Measurements from ENCODE around the gene PLXNA4.

PLXNA4 gene

GRCh38 chr7:132423594-132424200 is 152.6 kb downstream of the PLXNA4 start:
- DNase-seq (ENCODE audit: extremely low spot score) = no peak
- CTCF ChIA-PET = no interaction called here
- POLR2A ChIA-PET = no interaction called here

GRCh38 chr7:132422502-132423111 is 153.7 kb downstream of the PLXNA4 start:
- TF ChIP-seq CTCF (IDR thresholded peaks at IDR 0.05; ENCODE audit: control extremely low read depth, extremely low read depth, low read depth, missing control alignments) = no peak
- POLR2A ChIA-PET = no interaction called here
- CTCF ChIA-PET = no interaction called here
- no peak for DNase-seq (ENCODE audit: extremely low spot score)

More at GRCh38 chr7:132423594-132424200, 152.6 kb downstream of the PLXNA4 start:
- no peak for TF ChIP-seq CTCF (IDR thresholded peaks at IDR 0.05; ENCODE audit: control extremely low read depth, extremely low read depth, low read depth, missing control alignments)

- ChIA-PET CTCF (no interaction called here), POLR2A (no interaction called here)
- TF ChIP-seq CTCF (IDR thresholded peaks at IDR 0.05; ENCODE audit: control extremely low read depth, extremely low read depth, low read depth, missing control alignments) = no peak
- DNase-seq (ENCODE audit: extremely low spot score) = no peak
Observed at GRCh38 chr7:132420527-132420926, 155.7 kb downstream of the PLXNA4 start.

GRCh38 chr7:132419542-132419941 is 156.7 kb downstream of the PLXNA4 start:
- POLR2A ChIA-PET = no interaction called here
- CTCF ChIA-PET = no interaction called here
- TF ChIP-seq CTCF (IDR thresholded peaks at IDR 0.05; ENCODE audit: control extremely low read depth, extremely low read depth, low read depth, missing control alignments) = no peak
- DNase-seq (ENCODE audit: extremely low spot score) = no peak

GRCh38 chr7:132418840-132419239 is 157.4 kb downstream of the PLXNA4 start:
- no peak for TF ChIP-seq CTCF (IDR thresholded peaks at IDR 0.05; ENCODE audit: control extremely low read depth, extremely low read depth, low read depth, missing control alignments)
- DNase-seq (ENCODE audit: extremely low spot score) = no peak
- POLR2A ChIA-PET = no interaction called here
- CTCF ChIA-PET = no interaction called here

GRCh38 chr7:132417103-132417906 is 159.0 kb downstream of the PLXNA4 start:
- no peak for TF ChIP-seq CTCF (IDR thresholded peaks at IDR 0.05; ENCODE audit: control extremely low read depth, extremely low read depth, low read depth, missing control alignments)
- no peak for DNase-seq (ENCODE audit: extremely low spot score)
- CTCF ChIA-PET = interaction anchor here (1.7 kb wide), 1 partner anchor 163 kb away, joined by 3 read pairs; no protein-coding TSS in a partner anchor
- POLR2A ChIA-PET = no interaction called here
